Tibial nerve (tissue), 4 donors: Measurements from ENCODE around the gene LIPH.

ENCODE experiments used
- CTCF ChIP-seq, 5 experiments: fragments of 200-600 bp in 3 of 5; fragments of 450-650 bp in 2 of 5; sonication (generic) in 3 of 5; IDR thresholded peaks; one replicate each; pipeline ENCODE4 v1.5.1; 2016 to 2019; ENCODE audit warnings: antibody characterized with exemption in 5 of 5, mild to moderate bottlenecking in 3 of 5, moderate library complexity in 2 of 5
- EP300 ChIP-seq, 2 donors: sonication (generic); formaldehyde crosslinking; IDR thresholded peaks; one replicate each; pipeline ENCODE4 v1.6.1; 2017; ENCODE audit warnings: antibody characterized with exemption in 2 of 2, mild to moderate bottlenecking in 1 of 2
- POLR2A ChIP-seq, 2 donors: fragments of 450-650 bp; IDR thresholded peaks; one replicate each; pipeline ENCODE4 v1.6.1; 2017; ENCODE audit warnings: antibody characterized with exemption in 2 of 2, mild to moderate bottlenecking in 2 of 2, moderate library complexity in 2 of 2

GRCh38 chr3:185527364-185527763, 25.0 kb downstream of the LIPH start:
- no peak for TF ChIP-seq CTCF (IDR thresholded peaks at IDR 0.05)
- TF ChIP-seq POLR2A (IDR thresholded peaks at IDR 0.05): no peak
- no peak for TF ChIP-seq EP300 (IDR thresholded peaks at IDR 0.05)
